ENCODE results near the gene KRTAP12-3. TPM values are rescaled to one million over a fixed set of nuclear protein-coding genes. Genes with fewer than 3 reads are reported as not detected.

The KRTAP12-3 gene
- total RNA-seq, 1 donor from 2014 or later = not detected

GRCh38 chr21:44691686-44692085, 34.0 kb downstream of the KRTAP12-3 start:
- intact Hi-C loops (cut with micrococcal nuclease) = no loop called here
- Histone ChIP-seq H3K36me3 (no peaks in the 10 kb centered on the region), H3K4me1 (no peaks in the 10 kb centered on the region), H3K4me3 (no peak overlapping the region), H3K27me3 (ENCODE audit: low read depth) (peaks cover 38% of the 10 kb centered on the region), H3K9me3 (replicated peaks) (peaks cover 30% of the 10 kb centered on the region), H3K27ac (replicated peaks) (no peak overlapping the region)
- DNase-seq = no peak
- no peak for TF ChIP-seq CTCF (IDR thresholded peaks at IDR 0.05; ENCODE audit: borderline replicate concordance)

- no peak overlapping the region for H3K27ac ChIP-seq (replicated peaks)
- no peak for TF ChIP-seq CTCF (IDR thresholded peaks at IDR 0.05; ENCODE audit: borderline replicate concordance)
- peaks cover 30% of the 10 kb centered on the region for H3K9me3 ChIP-seq (replicated peaks)
- H3K27me3 ChIP-seq (ENCODE audit: low read depth) = peaks cover 35% of the 10 kb centered on the region
- no peak for DNase-seq
- H3K4me1 ChIP-seq = no peaks in the 10 kb centered on the region
- intact Hi-C loops (cut with micrococcal nuclease) = no loop called here
- no peak overlapping the region for H3K4me3 ChIP-seq
- H3K36me3 ChIP-seq = no peaks in the 10 kb centered on the region
Measured at GRCh38 chr21:44692798-44693512, 35.2 kb downstream of the KRTAP12-3 start.

GRCh38 chr21:44694776-44695175, 37.0 kb downstream of the KRTAP12-3 start:
- TF ChIP-seq CTCF (IDR thresholded peaks at IDR 0.05; ENCODE audit: borderline replicate concordance) = no peak
- Histone ChIP-seq H3K4me3 (no peak overlapping the region), H3K9me3 (replicated peaks) (peaks cover 30% of the 10 kb centered on the region), H3K4me1 (no peaks in the 10 kb centered on the region), H3K27me3 (ENCODE audit: low read depth) (peaks cover 43% of the 10 kb centered on the region), H3K36me3 (no peaks in the 10 kb centered on the region), H3K27ac (replicated peaks) (no peak overlapping the region)
- DNase-seq = no peak
- intact Hi-C loops (cut with micrococcal nuclease) = no loop called here

GRCh38 chr21:44695184-44695583, 37.5 kb downstream of the KRTAP12-3 start:
- peaks cover 47% of the 10 kb centered on the region for H3K27me3 ChIP-seq (ENCODE audit: low read depth)
- intact Hi-C loops (cut with micrococcal nuclease) = no loop called here
- peaks cover 30% of the 10 kb centered on the region for H3K9me3 ChIP-seq (replicated peaks)
- H3K36me3 ChIP-seq = no peaks in the 10 kb centered on the region
- DNase-seq = no peak
- no peak overlapping the region for H3K4me3 ChIP-seq
- H3K4me1 ChIP-seq = no peaks in the 10 kb centered on the region
- no peak overlapping the region for H3K27ac ChIP-seq (replicated peaks)
- TF ChIP-seq CTCF (IDR thresholded peaks at IDR 0.05; ENCODE audit: borderline replicate concordance) = no peak

- no peak for TF ChIP-seq CTCF (IDR thresholded peaks at IDR 0.05; ENCODE audit: borderline replicate concordance)
- Histone ChIP-seq H3K27me3 (ENCODE audit: low read depth) (peaks cover 51% of the 10 kb centered on the region), H3K36me3 (no peaks in the 10 kb centered on the region), H3K4me1 (no peaks in the 10 kb centered on the region), H3K9me3 (replicated peaks) (peaks cover 30% of the 10 kb centered on the region), H3K4me3 (no peak overlapping the region), H3K27ac (replicated peaks) (no peak overlapping the region)
- intact Hi-C loops (cut with micrococcal nuclease) = no loop called here
- DNase-seq = no peak
Measured at GRCh38 chr21:44695641-44696040, 37.9 kb downstream of the KRTAP12-3 start.
